ENCODE measurements around the gene RELN.

RELN gene

GRCh38 chr7:103889451-103889850 is 100.0 kb downstream of the RELN start:
- no peak for DNase-seq

DNA sequence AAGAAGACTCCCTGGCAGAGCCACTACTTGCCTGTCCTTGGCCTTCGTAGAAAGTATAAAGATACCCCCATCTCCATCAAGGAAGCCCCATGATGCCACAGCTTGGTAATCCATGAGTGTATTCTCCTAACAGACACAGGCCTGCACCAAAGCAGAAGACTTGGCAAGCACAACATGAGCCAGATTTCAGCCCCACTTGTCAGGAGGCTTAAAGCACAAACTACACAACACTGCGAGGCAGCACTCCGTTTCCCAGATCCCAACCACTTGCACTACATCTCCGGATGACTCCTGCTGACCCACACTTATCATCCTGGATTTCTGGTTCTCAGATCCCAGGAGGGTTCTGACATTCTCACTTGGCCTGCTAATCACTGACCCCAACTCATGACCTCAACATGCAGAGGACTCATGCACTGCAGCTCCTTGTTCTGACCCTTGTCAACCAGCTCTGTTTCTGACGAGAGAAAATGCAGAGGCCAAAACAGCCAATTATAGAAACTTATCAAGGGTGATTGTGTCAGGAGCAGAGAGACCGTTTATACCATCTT is 100.8 kb downstream of the RELN start:
- no peak for DNase-seq

DNA sequence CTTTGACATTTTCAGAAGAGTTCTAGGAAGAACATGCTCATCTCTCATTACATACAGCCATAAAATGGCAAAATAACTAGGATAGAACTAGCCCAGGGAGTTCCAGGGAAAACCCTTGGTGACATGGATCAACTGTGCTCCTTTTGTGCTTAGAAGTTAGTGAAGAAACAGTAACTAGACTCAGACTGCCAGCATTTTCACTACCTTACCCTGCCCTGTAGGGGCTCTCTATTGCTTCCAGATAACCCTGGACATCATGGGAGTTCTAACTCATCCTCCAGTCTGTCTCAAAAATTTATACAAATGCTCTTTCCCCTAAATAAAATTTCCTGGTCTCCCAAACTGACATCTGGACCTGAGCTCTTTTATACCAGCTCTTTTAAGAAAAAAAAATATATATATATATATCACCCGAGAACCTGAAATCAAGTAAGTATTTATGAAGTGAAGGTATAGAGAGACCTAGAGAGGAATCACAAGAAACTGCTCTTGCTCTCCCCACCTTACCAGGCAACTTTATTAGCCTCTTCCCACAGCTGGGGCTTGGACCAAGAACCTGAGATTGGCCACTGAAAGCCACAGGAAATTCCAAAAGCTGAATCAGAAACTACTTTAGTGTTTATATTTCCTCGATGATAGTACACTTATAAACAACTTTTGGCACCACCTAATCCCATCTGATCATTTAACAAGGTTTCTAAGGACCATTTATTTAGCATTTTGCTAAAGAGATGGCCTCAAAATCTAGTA is 101.4 kb downstream of the RELN start:
- DNase-seq = no peak

GRCh38 chr7:103887050-103887449 is 102.4 kb downstream of the RELN start:
- DNase-seq = no peak

DNA sequence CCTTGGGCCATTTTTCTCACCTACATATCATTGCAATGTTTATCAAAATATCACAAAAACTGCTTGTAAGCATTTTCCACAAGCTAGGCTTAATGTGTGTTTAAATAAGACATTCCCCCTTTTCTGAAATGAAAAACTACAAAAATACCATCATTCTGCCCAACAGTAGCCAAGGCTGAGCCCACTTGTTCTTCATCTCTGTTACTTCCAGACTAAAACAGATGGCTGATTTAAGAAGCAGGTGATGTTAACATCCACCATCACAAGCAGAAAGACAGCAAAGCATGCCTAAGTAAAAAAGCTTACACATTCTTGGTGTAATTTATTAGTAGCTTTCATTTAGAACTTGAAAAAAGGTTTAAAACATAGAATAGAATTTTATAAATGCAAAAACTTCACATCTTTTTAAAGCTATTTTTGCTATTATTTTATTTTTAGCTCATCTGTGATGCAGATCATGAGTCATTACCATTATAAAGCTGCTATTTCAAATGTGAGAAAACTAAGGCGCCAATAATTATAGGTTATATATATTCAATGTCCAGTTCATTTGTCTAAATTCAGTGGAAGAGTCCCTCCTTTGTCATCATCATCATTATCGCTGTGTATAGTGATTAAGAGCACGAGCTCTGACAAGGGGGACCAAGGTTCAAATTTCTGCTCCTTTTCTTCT is 109.4 kb downstream of the RELN start:
- no peak for DNase-seq

GRCh38 chr7:103879411-103879810 is 110.0 kb downstream of the RELN start:
- no peak for DNase-seq

DNA sequence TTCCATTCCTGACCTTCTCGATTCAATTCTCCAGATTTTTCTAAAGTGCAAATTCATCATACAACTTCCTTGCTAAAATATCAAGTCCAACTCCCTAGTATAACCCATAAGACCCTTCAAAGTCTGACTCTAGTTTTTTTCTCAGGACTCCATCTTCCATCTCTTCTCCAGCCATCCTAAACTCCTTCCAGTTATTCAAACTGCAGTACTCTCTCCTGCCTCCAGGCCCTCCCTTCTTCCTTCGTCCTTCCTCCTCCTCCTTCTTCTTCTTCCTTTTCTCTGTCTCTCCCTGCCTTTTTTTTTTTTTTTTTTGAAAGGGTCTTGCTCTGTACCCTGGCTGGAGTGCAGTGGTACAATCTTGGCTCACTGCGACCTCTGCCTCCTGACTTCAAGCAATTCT is 111.9 kb downstream of the RELN start:
- no peak for DNase-seq

DNA sequence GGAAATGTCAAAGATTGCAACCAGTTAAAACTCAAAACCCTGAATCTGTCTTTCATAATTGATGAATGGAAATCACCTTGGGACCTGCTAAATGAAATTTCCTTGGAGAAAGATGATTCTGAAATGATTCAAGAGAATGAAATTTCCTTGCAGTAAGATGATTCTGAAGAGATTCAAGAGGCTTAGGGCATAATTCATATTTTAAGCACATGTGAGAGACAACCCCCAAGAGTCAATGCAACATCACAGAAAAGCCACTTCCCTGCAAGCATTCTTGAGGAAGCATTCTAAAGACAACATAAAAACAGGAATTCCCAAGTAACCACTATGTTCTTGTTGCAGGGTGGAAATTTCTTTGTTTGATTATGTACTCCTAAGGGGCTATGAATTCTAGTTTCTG is 113.7 kb downstream of the RELN start:
- no peak for DNase-seq

GRCh38 chr7:103871473-103871872 is 118.0 kb downstream of the RELN start:
- DNase-seq = no peak

- DNase-seq = no peak
Measured at GRCh38 chr7:103870664-103871063, 118.8 kb downstream of the RELN start.

DNA sequence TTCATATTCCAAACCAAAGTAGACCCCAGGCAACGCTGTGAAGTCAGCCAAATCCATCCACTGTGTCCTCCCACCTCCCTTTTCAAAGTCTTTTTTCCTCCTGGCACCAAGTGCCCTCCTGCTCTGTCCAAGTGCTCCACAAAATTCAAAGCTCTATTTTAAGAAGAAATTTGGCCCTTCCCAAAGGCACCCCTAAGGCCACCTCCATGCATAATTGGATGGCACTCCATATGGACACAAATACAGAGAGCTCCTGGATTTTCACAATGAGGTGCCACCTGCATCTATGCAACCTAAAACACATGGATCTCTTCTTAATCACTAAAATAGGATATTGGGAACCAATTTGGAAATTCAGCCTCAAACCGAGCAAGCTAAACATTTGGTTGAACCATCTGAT is 121.6 kb downstream of the RELN start:
- no peak for DNase-seq

DNA sequence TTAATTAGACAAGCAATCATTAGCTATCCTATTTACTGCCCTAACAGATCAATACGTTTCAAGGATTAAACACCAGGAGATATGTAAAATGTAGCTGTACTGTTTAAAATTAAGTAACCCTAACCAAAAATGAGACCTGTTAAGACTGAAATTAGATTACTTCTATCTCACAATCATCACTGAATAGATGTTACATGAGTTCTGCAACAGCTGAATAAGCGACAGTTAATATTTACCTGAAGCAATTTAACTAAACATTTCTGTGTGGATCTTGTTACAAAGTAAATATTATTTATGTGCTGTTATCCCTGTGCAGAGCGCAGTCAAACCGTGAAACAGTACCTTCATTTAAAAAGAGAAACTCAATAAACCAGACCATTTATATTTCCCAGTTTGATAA is 122.5 kb downstream of the RELN start:
- DNase-seq = peak; percentile 92

GRCh38 chr7:103865442-103865841 is 124.0 kb downstream of the RELN start:
- no peak for DNase-seq

DNA sequence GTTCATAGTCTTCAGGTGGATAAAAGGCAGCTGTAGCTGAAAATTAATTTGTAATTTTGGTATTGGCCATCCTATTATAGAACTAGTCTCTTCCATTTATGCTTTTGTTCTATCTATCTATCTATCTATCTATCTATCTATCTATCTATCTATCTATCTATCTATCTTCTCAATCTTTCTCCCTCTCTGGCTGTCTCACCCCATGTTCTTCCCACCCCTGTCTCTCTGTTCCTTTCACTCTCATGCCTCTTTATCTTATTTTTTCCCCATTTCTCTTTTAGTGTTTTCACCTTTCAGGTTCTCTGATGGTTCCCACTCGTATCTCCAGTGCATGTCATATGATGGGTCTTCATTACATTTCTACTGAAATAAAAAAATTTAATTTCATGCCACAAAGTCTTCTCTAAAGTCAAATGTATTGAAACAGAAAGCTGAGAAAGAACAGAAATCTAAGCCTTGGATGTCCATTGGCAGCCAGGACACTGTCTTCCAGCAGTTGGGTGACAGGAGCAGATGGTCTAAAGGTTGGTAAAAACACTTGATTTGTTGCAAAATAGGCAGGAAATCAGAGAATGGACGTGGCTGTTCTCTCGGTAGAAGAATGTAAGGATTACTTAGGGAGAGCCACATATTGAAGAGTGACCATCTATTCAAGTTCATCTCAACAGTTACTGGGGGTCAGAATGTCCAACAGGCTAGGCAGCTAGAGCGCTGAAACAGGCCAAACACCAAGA is 127.0 kb downstream of the RELN start:
- no peak for DNase-seq

- no peak for DNase-seq
Measured at GRCh38 chr7:103859709-103860108, 129.7 kb downstream of the RELN start.

GRCh38 chr7:103857435-103857834 is 132.0 kb downstream of the RELN start:
- peak; percentile 99 for DNase-seq

GRCh38 chr7:103856929-103857328 is 132.5 kb downstream of the RELN start:
- peak; percentile 51 for DNase-seq

DNA sequence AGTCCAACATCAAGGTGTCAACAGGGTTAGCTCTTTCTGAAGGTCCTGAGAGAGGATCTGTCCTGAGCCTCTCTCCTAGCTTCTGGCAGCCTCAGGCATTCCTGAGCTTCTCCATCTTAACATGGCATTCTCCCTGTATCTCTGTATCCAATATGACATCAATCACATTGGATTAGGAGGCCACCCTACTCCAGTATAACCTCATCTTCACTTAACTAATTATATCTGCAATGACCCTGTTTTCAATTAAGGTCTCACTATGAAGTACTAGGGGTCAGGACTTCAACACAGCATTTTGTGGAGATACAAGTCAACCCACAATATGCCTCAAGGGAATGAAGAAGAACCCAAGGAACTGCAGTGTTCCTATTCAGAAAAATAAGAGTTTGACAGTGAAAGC is 133.8 kb downstream of the RELN start:
- no peak for DNase-seq

- DNase-seq = no peak
Measured at GRCh38 chr7:103854611-103855010, 134.8 kb downstream of the RELN start.

DNA sequence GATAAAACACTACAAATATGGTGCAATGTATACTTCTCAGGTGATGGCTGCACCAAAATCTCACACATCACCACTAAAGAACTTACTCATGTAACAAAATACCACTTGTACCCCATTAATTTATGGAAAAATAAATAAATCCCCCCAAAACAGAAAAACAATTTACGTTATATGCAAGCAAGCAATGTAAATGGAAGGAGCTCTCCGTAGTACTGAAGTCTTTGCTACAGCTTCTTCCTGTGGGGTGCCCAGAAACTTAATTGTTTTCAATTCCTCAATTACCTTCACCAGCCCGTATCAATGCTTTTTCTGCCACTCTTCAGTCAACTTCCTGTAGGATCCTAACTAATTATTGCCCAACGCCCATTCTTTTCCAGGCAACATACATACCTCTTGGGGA is 138.1 kb downstream of the RELN start:
- DNase-seq = no peak

GRCh38 chr7:103843689-103844480 is 145.6 kb downstream of the RELN start:
- no peak for DNase-seq

DNA sequence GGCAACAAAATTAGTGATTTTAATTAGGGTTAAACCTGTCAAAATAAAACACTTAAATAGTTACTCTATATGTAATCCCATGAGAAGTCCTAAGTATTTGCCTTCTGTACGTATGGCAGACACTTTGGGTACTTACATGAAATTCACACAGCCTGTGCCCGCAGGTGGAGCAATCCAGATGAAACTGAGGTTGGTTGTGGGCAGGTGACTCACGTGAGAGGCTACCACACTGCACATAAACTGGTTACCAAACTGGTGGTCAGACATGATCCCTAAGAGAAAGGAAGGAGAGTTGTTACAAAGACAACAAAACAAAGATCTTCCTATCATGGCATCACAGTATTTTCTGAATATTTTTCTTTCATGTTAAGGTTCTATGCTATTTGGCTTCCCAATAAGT is 156.1 kb downstream of the RELN start:
- DNase-seq = no peak

- DNase-seq = no peak
Measured at GRCh38 chr7:103832438-103832837, 157.0 kb downstream of the RELN start.
